ENCODE data around the gene C9orf152. TPM values are rescaled to one million over a fixed set of nuclear protein-coding genes. Genes with fewer than 3 reads are reported as not detected.

The C9orf152 gene
- total RNA-seq, 1 donor from 2014 or later = 27.6 TPM

DNA sequence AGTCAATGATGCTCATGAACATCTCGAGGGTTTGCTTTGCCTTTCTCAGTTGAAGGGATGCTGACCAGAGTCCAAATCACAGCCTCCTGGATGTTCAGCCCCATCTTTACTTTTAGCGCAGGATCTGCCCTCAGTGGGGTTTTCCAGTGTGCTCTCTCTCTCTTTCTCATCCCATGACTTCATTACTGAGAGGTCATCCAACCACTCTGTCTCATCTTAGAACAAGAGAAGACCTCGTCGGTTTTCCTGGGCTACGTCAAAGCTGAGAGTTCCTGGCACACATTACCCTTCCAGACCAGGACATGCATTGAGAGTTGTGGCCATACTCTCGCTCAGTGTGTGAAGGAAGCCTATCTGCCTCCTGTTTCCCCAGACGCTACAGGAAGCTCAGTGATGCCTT is 47.3 kb downstream of the C9orf152 start:
- no peaks in the 10 kb centered on the region for H3K9me3 ChIP-seq
- H3K4me1 ChIP-seq = peaks cover 27% of the 10 kb centered on the region
- no peaks in the 10 kb centered on the region for H3K36me3 ChIP-seq
- ATAC-seq (no peak), DNase-seq (no peak)
- TF ChIP-seq, protein P1, sequence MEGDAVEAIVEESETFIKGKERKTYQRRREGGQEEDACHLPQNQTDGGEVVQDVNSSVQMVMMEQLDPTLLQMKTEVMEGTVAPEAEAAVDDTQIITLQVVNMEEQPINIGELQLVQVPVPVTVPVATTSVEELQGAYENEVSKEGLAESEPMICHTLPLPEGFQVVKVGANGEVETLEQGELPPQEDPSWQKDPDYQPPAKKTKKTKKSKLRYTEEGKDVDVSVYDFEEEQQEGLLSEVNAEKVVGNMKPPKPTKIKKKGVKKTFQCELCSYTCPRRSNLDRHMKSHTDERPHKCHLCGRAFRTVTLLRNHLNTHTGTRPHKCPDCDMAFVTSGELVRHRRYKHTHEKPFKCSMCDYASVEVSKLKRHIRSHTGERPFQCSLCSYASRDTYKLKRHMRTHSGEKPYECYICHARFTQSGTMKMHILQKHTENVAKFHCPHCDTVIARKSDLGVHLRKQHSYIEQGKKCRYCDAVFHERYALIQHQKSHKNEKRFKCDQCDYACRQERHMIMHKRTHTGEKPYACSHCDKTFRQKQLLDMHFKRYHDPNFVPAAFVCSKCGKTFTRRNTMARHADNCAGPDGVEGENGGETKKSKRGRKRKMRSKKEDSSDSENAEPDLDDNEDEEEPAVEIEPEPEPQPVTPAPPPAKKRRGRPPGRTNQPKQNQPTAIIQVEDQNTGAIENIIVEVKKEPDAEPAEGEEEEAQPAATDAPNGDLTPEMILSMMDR (IDR thresholded peaks at IDR 0.05) = no peak
- H3K4me3 ChIP-seq = no peak overlapping the region
- H3K27me3 ChIP-seq = no peaks in the 10 kb centered on the region
- intact Hi-C loops (cut with DNase I) = no loop called here
- no peak overlapping the region for H3K27ac ChIP-seq

GRCh38 chr9:110160123-110160522 is 47.8 kb downstream of the C9orf152 start:
- Histone ChIP-seq H3K4me1 (peaks cover 27% of the 10 kb centered on the region), H3K36me3 (no peaks in the 10 kb centered on the region), H3K27me3 (no peaks in the 10 kb centered on the region), H3K9me3 (no peaks in the 10 kb centered on the region), H3K27ac (no peak overlapping the region), H3K4me3 (no peak overlapping the region)
- TF ChIP-seq, protein P1 (IDR thresholded peaks at IDR 0.05) = no peak
- DNase-seq = no peak
- no peak for ATAC-seq
- intact Hi-C loops (cut with DNase I) = no loop called here

- DNase-seq (no peak), ATAC-seq (peak; percentile 66)
- no peak overlapping the region for H3K4me3 ChIP-seq
- peak overlapping the region; percentile 7 for H3K27ac ChIP-seq
- H3K4me1 ChIP-seq = peaks cover 29% of the 10 kb centered on the region
- intact Hi-C loops (cut with DNase I) = loop anchor here (10.0 kb wide), 1 partner anchor 253 kb away; no protein-coding TSS in a partner anchor
- H3K27me3 ChIP-seq = no peaks in the 10 kb centered on the region
- H3K36me3 ChIP-seq = no peaks in the 10 kb centered on the region
- TF ChIP-seq, protein P1 (IDR thresholded peaks at IDR 0.05) = no peak
- H3K9me3 ChIP-seq = no peaks in the 10 kb centered on the region
Observed at GRCh38 chr9:110157823-110158664, 49.9 kb downstream of the C9orf152 start.

DNA sequence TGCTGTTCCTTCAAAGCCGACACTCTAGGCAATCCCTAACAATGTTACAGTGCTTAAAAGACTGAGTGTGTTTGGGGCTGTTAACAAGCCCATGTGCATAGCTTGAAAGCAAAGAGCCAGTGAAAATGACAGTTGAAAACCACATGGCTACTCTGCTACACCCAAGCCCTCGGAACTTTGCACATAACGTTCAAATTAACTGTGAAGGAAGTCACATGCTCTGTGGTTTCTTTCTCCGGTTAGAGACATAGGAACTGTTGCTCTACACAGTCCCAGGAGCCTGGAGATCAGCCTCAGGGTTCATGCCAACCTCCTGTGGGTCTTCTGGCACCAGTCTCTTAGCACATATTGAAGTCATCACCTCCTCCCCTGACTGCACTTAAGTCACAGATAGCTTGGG is 51.1 kb downstream of the C9orf152 start:
- Histone ChIP-seq H3K27ac (peak overlapping the region; percentile 7), H3K27me3 (no peaks in the 10 kb centered on the region), H3K4me3 (no peak overlapping the region), H3K36me3 (no peaks in the 10 kb centered on the region), H3K4me1 (peaks cover 39% of the 10 kb centered on the region), H3K9me3 (no peaks in the 10 kb centered on the region)
- peak; percentile 79 for ATAC-seq
- DNase-seq = no peak
- intact Hi-C loops (cut with DNase I) = loop anchor here (10.0 kb wide), 1 partner anchor 252 kb away; no protein-coding TSS in a partner anchor
- TF ChIP-seq, protein P1 (IDR thresholded peaks at IDR 0.05) = no peak

GRCh38 chr9:110156416-110156815 is 51.5 kb downstream of the C9orf152 start:
- no peak overlapping the region for H3K4me3 ChIP-seq

More at GRCh38 chr9:110156416-110156815, 51.5 kb downstream of the C9orf152 start:
- intact Hi-C loops (cut with DNase I) = loop anchor here (10.0 kb wide), 1 partner anchor 252 kb away; no protein-coding TSS in a partner anchor
- Histone ChIP-seq H3K9me3 (no peaks in the 10 kb centered on the region), H3K36me3 (no peaks in the 10 kb centered on the region), H3K27me3 (no peaks in the 10 kb centered on the region), H3K27ac (no peak overlapping the region), H3K4me1 (peaks cover 44% of the 10 kb centered on the region)
- no peak for DNase-seq
- no peak for ATAC-seq
- TF ChIP-seq, protein P1 (IDR thresholded peaks at IDR 0.05) = no peak

Measured in upper lobe of right lung (tissue), 1 donor.